MM.1S (cell line): ENCODE measurements around the gene TTLL11.

ENCODE experiments used
- DNase-seq: peaks from one replicate; pipeline ENCODE4 v3.0.0-alpha.2; 2015
- H2AFZ ChIP-seq: fragments of 300-600 bp; sonication (generic); 2 replicates; pipeline ENCODE4 v1.6.0; 2016; ENCODE audit warnings: antibody characterized with exemption, low read length
- H3F3A ChIP-seq: fragments of 300-600 bp; sonication (generic); 2 replicates; pipeline ENCODE4 v1.6.1; 2016; ENCODE audit warnings: mild to moderate bottlenecking, antibody characterized with exemption, low read length, moderate library complexity, mixed read lengths; ENCODE audit not compliant: insufficient read depth
- H3K27ac ChIP-seq: fragments of 300-600 bp; sonication (generic); 2 replicates; pipeline ENCODE4 v1.5.1; 2016; ENCODE audit warnings: mild to moderate bottlenecking, low read length
- H3K27me3 ChIP-seq: fragments of 300-600 bp; sonication (generic); replicated peaks from 2 replicates; pipeline ENCODE4 v1.6.0; 2016; ENCODE audit warnings: low read length; ENCODE audit not compliant: insufficient read depth
- H3K36me3 ChIP-seq: fragments of 300-600 bp; sonication (generic); replicated peaks from 2 replicates; pipeline ENCODE4 v1.6.1; 2016; ENCODE audit warnings: mild to moderate bottlenecking, low read length, mixed read lengths; ENCODE audit not compliant: insufficient read depth
- H3K4me1 ChIP-seq: fragments of 300-600 bp; sonication (generic); 2 replicates; pipeline ENCODE4 v1.6.1; 2016; ENCODE audit warnings: low read length, mixed read lengths
- H3K4me2 ChIP-seq: fragments of 300-600 bp; sonication (generic); 2 replicates; pipeline ENCODE4 v1.6.0; 2016; ENCODE audit warnings: low read depth, low read length
- H3K4me3 ChIP-seq: fragments of 300-600 bp; sonication (generic); 2 replicates; pipeline ENCODE4 v1.5.1; 2016; ENCODE audit warnings: low read length, mixed read lengths
- H3K79me2 ChIP-seq: fragments of 300-600 bp; sonication (generic); 2 replicates; pipeline ENCODE4 v1.6.1; 2016; ENCODE audit warnings: mixed run types, low read length, mixed read lengths
- H3K9ac ChIP-seq: fragments of 300-600 bp; sonication (generic); 2 replicates; pipeline ENCODE4 v1.6.1; 2016; ENCODE audit warnings: low read length, mixed read lengths
- H3K9me2 ChIP-seq: fragments of 300-600 bp; sonication (generic); replicated peaks from 2 replicates; pipeline ENCODE4 v1.6.1; 2016; ENCODE audit warnings: mild to moderate bottlenecking, low read length, mixed read lengths; ENCODE audit not compliant: insufficient read depth
- H3K9me3 ChIP-seq: fragments of 300-600 bp; sonication (generic); replicated peaks from 2 replicates; pipeline ENCODE4 v1.6.1; 2016; ENCODE audit warnings: mild to moderate bottlenecking, low read length, mixed read lengths; ENCODE audit not compliant: insufficient read depth
- H4K20me1 ChIP-seq: fragments of 300-600 bp; sonication (generic); 2 replicates; pipeline ENCODE4 v1.6.1; 2016; ENCODE audit warnings: mild to moderate bottlenecking, low read length, moderate library complexity, mixed read lengths; ENCODE audit not compliant: insufficient read depth
- CTCF ChIP-seq: fragments of 300-600 bp; sonication (generic); IDR thresholded peaks from 2 replicates; pipeline ENCODE4 v1.5.1; 2016; ENCODE audit warnings: antibody characterized with exemption, low read length, mixed read lengths
- EZH2 ChIP-seq: fragments of 300-600 bp; sonication (generic); optimal IDR thresholded peaks from 2 replicates; pipeline ENCODE3; 2017; ENCODE audit warnings: low read depth, mild to moderate bottlenecking, antibody characterized with exemption, low read length, mixed read lengths
- EZH2phosphoT487 ChIP-seq: fragments of 300-600 bp; sonication (generic); IDR thresholded peaks from 2 replicates; pipeline ENCODE4 v1.6.1; 2018; ENCODE audit warnings: antibody characterized with exemption, low read length

Gene TTLL11

GRCh38 chr9:121942313-121942712 lies 150.8 kb downstream of the TTLL11 start:
- Histone ChIP-seq H3K9me3 (no peaks in the 10 kb centered on the region), H3K36me3 (no peaks in the 10 kb centered on the region), H3K9ac (no peak overlapping the region), H4K20me1 (no peaks in the 10 kb centered on the region), H3K4me1 (no peaks in the 10 kb centered on the region), H3K4me3 (no peak overlapping the region), H3K27me3 (no peaks in the 10 kb centered on the region), H2AFZ (no peak overlapping the region), H3K79me2 (no peaks in the 10 kb centered on the region), H3K9me2 (no peaks in the 10 kb centered on the region), H3K4me2 (no peak overlapping the region), H3F3A (no peaks in the 10 kb centered on the region), H3K27ac (no peak overlapping the region)
- DNase-seq, result no peak
- TF ChIP-seq EZH2phosphoT487 (no peak), EZH2 (no peak), CTCF (no peak)

DNA sequence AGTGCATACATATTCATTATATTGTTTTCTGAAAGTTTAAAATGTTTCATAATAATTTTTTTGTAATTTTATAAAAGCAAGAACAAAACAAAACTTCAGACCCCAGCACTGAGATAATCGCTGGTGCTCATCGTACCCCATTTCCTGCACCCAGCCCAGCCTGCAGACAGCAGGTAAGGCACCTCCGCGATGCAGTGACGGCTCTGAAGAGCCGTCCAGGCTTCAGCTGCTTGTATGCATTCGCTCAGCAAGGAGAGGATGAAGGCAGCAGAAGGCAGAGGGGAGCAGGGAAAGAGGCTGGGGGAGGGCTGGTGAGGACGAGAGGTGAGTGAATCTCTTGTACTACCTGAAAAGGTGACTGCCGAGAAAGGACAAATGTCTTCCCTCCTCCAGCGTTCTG lies 153.5 kb downstream of the TTLL11 start:
- no peak overlapping the region for H3K27ac ChIP-seq
- DNase-seq, result no peak
- no peaks in the 10 kb centered on the region for H3F3A ChIP-seq
- no peaks in the 10 kb centered on the region for H3K9me3 ChIP-seq
- no peak overlapping the region for H2AFZ ChIP-seq
- no peaks in the 10 kb centered on the region for H4K20me1 ChIP-seq
- H3K36me3 ChIP-seq, result no peaks in the 10 kb centered on the region
- H3K27me3 ChIP-seq, result no peaks in the 10 kb centered on the region
- TF ChIP-seq CTCF (no peak), EZH2 (no peak), EZH2phosphoT487 (no peak)
- no peak overlapping the region for H3K4me2 ChIP-seq
- H3K9ac ChIP-seq, result no peak overlapping the region
- no peaks in the 10 kb centered on the region for H3K79me2 ChIP-seq
- H3K9me2 ChIP-seq, result no peaks in the 10 kb centered on the region
- no peak overlapping the region for H3K4me3 ChIP-seq
- no peaks in the 10 kb centered on the region for H3K4me1 ChIP-seq

DNA sequence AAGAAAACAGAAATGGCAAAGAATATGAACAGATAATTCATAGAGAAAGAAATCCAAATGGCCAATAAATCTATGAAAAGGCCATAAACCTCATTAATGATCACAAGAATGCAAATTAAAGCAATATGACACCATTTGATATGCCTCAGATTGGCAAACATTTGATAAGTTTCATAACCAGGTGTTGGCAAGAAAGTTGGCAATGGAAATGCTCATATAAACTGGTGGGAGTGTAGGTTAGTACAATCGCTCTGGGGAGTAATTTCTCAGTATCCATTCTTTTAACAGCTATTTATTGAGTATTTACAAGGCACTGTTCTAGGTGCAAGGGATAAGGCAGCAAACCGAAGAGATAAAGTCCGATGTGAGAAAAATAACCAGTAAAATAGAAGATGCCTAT lies 154.5 kb downstream of the TTLL11 start:
- H3K4me3 ChIP-seq, result no peak overlapping the region
- no peaks in the 10 kb centered on the region for H3K4me1 ChIP-seq
- no peak overlapping the region for H3K4me2 ChIP-seq

More for the DNA sequence above, 154.5 kb downstream of the TTLL11 start:
- Histone ChIP-seq H2AFZ (no peak overlapping the region), H3K9ac (no peak overlapping the region), H3K27ac (no peak overlapping the region), H3K27me3 (no peaks in the 10 kb centered on the region), H3F3A (no peaks in the 10 kb centered on the region), H4K20me1 (no peaks in the 10 kb centered on the region), H3K9me2 (no peaks in the 10 kb centered on the region), H3K79me2 (no peaks in the 10 kb centered on the region), H3K36me3 (no peaks in the 10 kb centered on the region), H3K9me3 (no peaks in the 10 kb centered on the region)
- no peak for DNase-seq
- TF ChIP-seq EZH2, result no peak
- no peak for TF ChIP-seq EZH2phosphoT487
- no peak for TF ChIP-seq CTCF
